Cardiac fibroblast (primary cell): Measurements from ENCODE around the gene UNC13B.
A peak's percentile ranks its signal among the peaks of the same experiment; 100 is the strongest.

Experiments
- DNase-seq, 2 donors: peaks; one replicate each; pipeline versions ENCODE4 v3.0.0 to v3.0.0-alpha.2; 2010; ENCODE audit warnings: low read depth in 2 of 2
- H3K4me3 ChIP-seq, 2 donors: replicated peaks in 1 of 2; 1 replicate in 1 of 2; 2 replicates in 1 of 2; pipeline ENCODE4 v1.5.1; 2011; ENCODE audit warnings: low read depth in 2 of 2, low read length in 2 of 2, mild to moderate bottlenecking in 2 of 2, moderate library complexity in 1 of 2
- CTCF ChIP-seq: IDR thresholded peaks from one replicate; pipeline ENCODE4 v1.5.1; 2011; ENCODE audit warnings: low read depth, mild to moderate bottlenecking, low read length, inconsistent platforms

The UNC13B gene

DNA sequence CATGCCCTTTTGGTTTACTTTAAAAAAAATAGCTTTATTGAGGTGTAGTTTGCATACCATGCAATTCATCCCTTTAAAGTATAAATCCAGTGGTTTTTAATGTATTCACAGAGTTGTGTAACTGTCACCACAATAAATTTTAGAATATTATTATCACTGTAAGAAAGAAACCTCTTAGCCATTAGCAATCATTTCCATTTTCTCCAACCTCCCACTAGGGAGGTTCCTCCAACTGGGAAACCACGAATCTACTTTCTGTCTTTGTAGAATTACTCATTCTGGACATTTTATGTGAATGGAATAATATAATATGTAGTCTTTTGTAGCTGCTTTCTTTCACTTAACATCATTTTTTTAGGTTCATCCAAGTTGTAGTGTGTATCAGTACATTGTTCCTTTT is 43.5 kb downstream of the UNC13B start:
- no peak overlapping the region for H3K4me3 ChIP-seq
- no peak for DNase-seq
- no peak for TF ChIP-seq CTCF

GRCh38 chr9:35211854-35212253 is 50.0 kb downstream of the UNC13B start:
- no peak overlapping the region for H3K4me3 ChIP-seq
- TF ChIP-seq CTCF: no peak
- no peak for DNase-seq

- DNase-seq: no peak
- no peak overlapping the region for H3K4me3 ChIP-seq
- TF ChIP-seq CTCF: no peak
Measured at GRCh38 chr9:35220659-35221338, 59.0 kb downstream of the UNC13B start.

GRCh38 chr9:35225677-35226076 is 63.9 kb downstream of the UNC13B start:
- no peak overlapping the region for H3K4me3 ChIP-seq
- DNase-seq: no peak
- TF ChIP-seq CTCF: no peak

DNA sequence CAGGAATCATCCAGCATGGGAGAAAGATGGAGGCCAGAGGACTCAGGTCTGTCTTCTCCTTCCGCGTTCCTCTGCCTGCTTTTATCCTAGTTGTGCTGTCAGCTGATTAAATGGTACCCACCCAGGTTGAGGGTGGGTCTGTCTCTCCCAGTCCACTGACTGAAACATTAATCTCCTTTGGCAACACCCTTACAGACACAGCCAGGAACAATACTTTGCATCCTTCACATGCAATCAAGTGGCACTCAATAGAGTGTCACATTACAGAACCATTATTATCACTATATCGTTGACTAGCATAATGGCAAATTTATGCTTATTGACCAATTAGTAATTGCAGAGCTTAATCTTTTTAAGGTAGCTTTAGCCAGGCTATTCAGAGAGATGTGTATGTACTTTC is 64.8 kb downstream of the UNC13B start:
- TF ChIP-seq CTCF: no peak
- no peak overlapping the region for H3K4me3 ChIP-seq
- no peak for DNase-seq

- TF ChIP-seq CTCF: no peak
- DNase-seq: peak in 1 of 2 donors; percentile 13
- H3K4me3 ChIP-seq: no peak overlapping the region
Measured at GRCh38 chr9:35227284-35227683, 65.5 kb downstream of the UNC13B start.

- DNase-seq: no peak
- no peak for TF ChIP-seq CTCF
- H3K4me3 ChIP-seq: no peak overlapping the region
Measured at GRCh38 chr9:35229066-35229778, 67.4 kb downstream of the UNC13B start.
